ENCODE results near the gene GJC2.
"Not testable (repeated sequence)": the region's sequence is repeated elsewhere in the genome, so short reads cannot be mapped to it uniquely, and the experiment has no call there.

- TF ChIP-seq, protein P1, sequence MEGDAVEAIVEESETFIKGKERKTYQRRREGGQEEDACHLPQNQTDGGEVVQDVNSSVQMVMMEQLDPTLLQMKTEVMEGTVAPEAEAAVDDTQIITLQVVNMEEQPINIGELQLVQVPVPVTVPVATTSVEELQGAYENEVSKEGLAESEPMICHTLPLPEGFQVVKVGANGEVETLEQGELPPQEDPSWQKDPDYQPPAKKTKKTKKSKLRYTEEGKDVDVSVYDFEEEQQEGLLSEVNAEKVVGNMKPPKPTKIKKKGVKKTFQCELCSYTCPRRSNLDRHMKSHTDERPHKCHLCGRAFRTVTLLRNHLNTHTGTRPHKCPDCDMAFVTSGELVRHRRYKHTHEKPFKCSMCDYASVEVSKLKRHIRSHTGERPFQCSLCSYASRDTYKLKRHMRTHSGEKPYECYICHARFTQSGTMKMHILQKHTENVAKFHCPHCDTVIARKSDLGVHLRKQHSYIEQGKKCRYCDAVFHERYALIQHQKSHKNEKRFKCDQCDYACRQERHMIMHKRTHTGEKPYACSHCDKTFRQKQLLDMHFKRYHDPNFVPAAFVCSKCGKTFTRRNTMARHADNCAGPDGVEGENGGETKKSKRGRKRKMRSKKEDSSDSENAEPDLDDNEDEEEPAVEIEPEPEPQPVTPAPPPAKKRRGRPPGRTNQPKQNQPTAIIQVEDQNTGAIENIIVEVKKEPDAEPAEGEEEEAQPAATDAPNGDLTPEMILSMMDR (conservative IDR thresholded peaks at IDR 0.05; ENCODE audit: low read length) = not testable (repeated sequence)
- not testable (repeated sequence) for TF ChIP-seq EZH2phosphoT487 (IDR thresholded peaks at IDR 0.05; ENCODE audit: borderline replicate concordance)
Measured at GRCh38 chr1:228188249-228188648, 38.5 kb downstream of the GJC2 start.
